Natural killer cell (primary cell): ENCODE data around the gene ACKR3. TPM values are rescaled to one million over a fixed set of nuclear protein-coding genes. Genes with fewer than 3 reads are reported as not detected.
A peak's percentile ranks its signal among the peaks of the same experiment; 100 is the strongest.

Experiments used
- ATAC-seq, 3 donors: fragments of 150-1000 bp in 2 of 3; fragments of 200-7000 bp in 1 of 3; cut with Tn5 transposase; 1 replicate in 1 of 3; 2 replicates in 2 of 3; pipeline ENCODE4 v1.10.0; 2021; ENCODE audit warnings: mild to moderate bottlenecking in 2 of 3, moderate library complexity in 2 of 3
- DNase-seq, 2 donors: peaks; one replicate each; pipeline versions ENCODE4 v3.0.0 to v3.0.0-alpha.2; 2013 to 2021; ENCODE audit warnings: mixed read lengths in 1 of 2
- H3K27ac ChIP-seq: one replicate; pipeline ENCODE4 v1.5.1; 2013; ENCODE audit warnings: mild to moderate bottlenecking, low read length
- H3K27me3 ChIP-seq: one replicate; pipeline ENCODE4 v1.6.1; 2013; ENCODE audit warnings: low read length; ENCODE audit not compliant: control insufficient read depth, insufficient read depth
- H3K36me3 ChIP-seq: one replicate; pipeline ENCODE4 v1.6.1; 2013; ENCODE audit warnings: low read length; ENCODE audit not compliant: control insufficient read depth, insufficient read depth
- H3K4me1 ChIP-seq: one replicate; pipeline ENCODE4 v1.6.1; 2013; ENCODE audit warnings: low read length; ENCODE audit not compliant: control insufficient read depth, insufficient read depth
- H3K4me3 ChIP-seq: one replicate; pipeline ENCODE4 v1.5.1; 2013; ENCODE audit warnings: low read length
- H3K9me3 ChIP-seq: one replicate; pipeline ENCODE4 v1.6.1; 2013; ENCODE audit warnings: low read length; ENCODE audit not compliant: control insufficient read depth, insufficient read depth
- H3K27ac Mint-ChIP-seq, 2 donors: one replicate each; pipeline ENCODE4 v1.8.0; 2022; ENCODE audit warnings: mild to moderate bottlenecking in 2 of 2, mixed read lengths in 2 of 2, moderate library complexity in 1 of 2
- H3K27me3 Mint-ChIP-seq, 2 donors: one replicate each; pipeline ENCODE4 v1.8.0; 2022; ENCODE audit warnings: low read depth in 2 of 2, mixed read lengths in 2 of 2
- H3K36me3 Mint-ChIP-seq: one replicate; pipeline ENCODE4 v1.8.0; 2022; ENCODE audit warnings: mixed read lengths
- H3K4me1 Mint-ChIP-seq, 2 donors: one replicate each; pipeline ENCODE4 v1.8.0; 2022; ENCODE audit warnings: mixed read lengths in 2 of 2
- H3K4me3 Mint-ChIP-seq: one replicate; pipeline ENCODE4 v1.8.0; 2022; ENCODE audit warnings: mild to moderate bottlenecking, moderate library complexity, mixed read lengths
- H3K9me3 Mint-ChIP-seq, 2 donors: one replicate each; pipeline ENCODE4 v1.8.0; 2022; ENCODE audit warnings: mixed read lengths in 2 of 2
- CTCF ChIP-seq: fragments of 200-600 bp; IDR thresholded peaks from one replicate; pipeline ENCODE4 v1.8.0; 2022; ENCODE audit warnings: antibody characterized with exemption
- WGBS: methylation state at CpG from one replicate; pipeline ENCODE4 v1.1.7; 2013; ENCODE audit warnings: missing lambda C conversion rate; ENCODE audit not compliant: insufficient coverage; 5-methylcytosine and 5-hydroxymethylcytosine counted together
- intact Hi-C: fragments of 100-400 bp; cut with micrococcal nuclease; formaldehyde crosslinking; loops from one replicate; pipeline ENCODE4 v1.14.2; 2022
- total RNA-seq, 4 donors: library from RNA; stranded (reverse); fragments of 120-200 nt in 1 of 4; gene quantifications; one replicate each; pipeline versions ENCODE4 v1.2.3 to v1.2.4, GENCODE V29; 2013 to 2022

Gene ACKR3
- total RNA-seq, 3 donors from 2014 or later (not counting 1 experiment from before 2014, with no cell fraction given), result 4.4 to 5.5 (median 4.6) TPM

GRCh38 chr2:236533343-236533742 is 36.3 kb upstream of the ACKR3 start:
- Histone ChIP-seq H3K4me1 (peaks cover 22% of the 10 kb centered on the region), H3K27me3 (no peaks in the 10 kb centered on the region), H3K27ac (no peak overlapping the region), H3K9me3 (no peaks in the 10 kb centered on the region), H3K36me3 (no peaks in the 10 kb centered on the region), H3K4me3 (no peak overlapping the region)
- no peak for DNase-seq
- WGBS, result 99% methylated on average over 4 of the region's 4 CpGs
- no peaks in the 10 kb centered on the region for H3K9me3 Mint-ChIP-seq
- H3K27ac Mint-ChIP-seq, result no peak overlapping the region
- H3K4me3 Mint-ChIP-seq, result no peak overlapping the region
- ATAC-seq, result no peak
- peaks cover 34 to 36% of the 10 kb centered on the region in 2 donors for H3K4me1 Mint-ChIP-seq
- H3K27me3 Mint-ChIP-seq, result no peaks in the 10 kb centered on the region
- H3K36me3 Mint-ChIP-seq, result no peaks in the 10 kb centered on the region
- intact Hi-C loops, result no loop called here
- no peak for TF ChIP-seq CTCF

- Mint-ChIP-seq H3K4me1 (peaks cover 50 to 53% of the 10 kb centered on the region in 2 donors), H3K4me3 (peak overlapping the region; percentile 53), H3K9me3 (no peaks in the 10 kb centered on the region), H3K27ac (peak overlapping the region; percentile 97 to 99), H3K27me3 (no peaks in the 10 kb centered on the region), H3K36me3 (peaks cover 3% of the 10 kb centered on the region)
- Histone ChIP-seq H3K4me3 (no peak overlapping the region), H3K9me3 (no peaks in the 10 kb centered on the region), H3K27ac (no peak overlapping the region), H3K27me3 (no peaks in the 10 kb centered on the region), H3K4me1 (peaks cover 34% of the 10 kb centered on the region), H3K36me3 (no peaks in the 10 kb centered on the region)
- intact Hi-C loops, result no loop called here
- no peak for ATAC-seq
- WGBS, result 87% methylated on average over 5 of the region's 5 CpGs
- no peak for TF ChIP-seq CTCF
- DNase-seq, result no peak
Observed at GRCh38 chr2:236535024-236535423, 34.6 kb upstream of the ACKR3 start.

- H3K27ac ChIP-seq, result peak overlapping the region; percentile 74
- H3K27ac Mint-ChIP-seq, result peak overlapping the region; percentile 97 to 99
- intact Hi-C loops, result loop anchor here (1.0 to 2.0 kb wide), 4 partner anchors 8 to 70 kb away; partner anchors contain the start of gene ACKR3
- peak; percentile 34 to 78 for DNase-seq
- peak overlapping the region; percentile 55 for H3K4me3 ChIP-seq
- H3K36me3 Mint-ChIP-seq, result peaks cover 9% of the 10 kb centered on the region
- H3K4me3 Mint-ChIP-seq, result peak overlapping the region; percentile 95
- no peaks in the 10 kb centered on the region for H3K36me3 ChIP-seq
- no peaks in the 10 kb centered on the region for H3K9me3 ChIP-seq
- H3K4me1 ChIP-seq, result peaks cover 37% of the 10 kb centered on the region
- TF ChIP-seq CTCF, result no peak
- no peaks in the 10 kb centered on the region for H3K9me3 Mint-ChIP-seq
- H3K27me3 Mint-ChIP-seq, result no peaks in the 10 kb centered on the region
- peaks cover 69 to 71% of the 10 kb centered on the region in 2 donors for H3K4me1 Mint-ChIP-seq
- H3K27me3 ChIP-seq, result no peaks in the 10 kb centered on the region
- WGBS, result 3% methylated on average over 6 of the region's 6 CpGs
- ATAC-seq, result peak; percentile 78 to 87 (median 86)
Observed at GRCh38 chr2:236536727-236537398, 32.8 kb upstream of the ACKR3 start.
